Bronchial epithelial cell (primary cell): ENCODE results near the gene TTC27. TPM values are rescaled to one million over a fixed set of nuclear protein-coding genes. Genes with fewer than 3 reads are reported as not detected.
A peak's percentile ranks its signal among the peaks of the same experiment; 100 is the strongest.

ENCODE experiments used
- DNase-seq: peaks from one replicate; pipeline ENCODE4 v3.0.0-alpha.2; 2010; ENCODE audit warnings: low read depth
- FAIRE-seq: peaks from 2 replicates; lab custom pipeline; 2011; peaks lifted over from hg19 to GRCh38; lab: Jason Lieb, UNC
- H3K27me3 ChIP-seq: 2 replicates; pipeline ENCODE4 v1.5.1; 2011; ENCODE audit warnings: low read length; ENCODE audit not compliant: control insufficient read depth, insufficient read depth
- H3K36me3 ChIP-seq: 2 replicates; pipeline ENCODE4 v1.5.1; 2011; ENCODE audit warnings: low read length; ENCODE audit not compliant: control insufficient read depth, insufficient read depth
- H3K4me3 ChIP-seq: 2 replicates; pipeline ENCODE4 v1.5.1; 2011; ENCODE audit warnings: mild to moderate bottlenecking, low read depth, low read length, control low read depth
- total RNA-seq: library from RNA; depleted of rRNA; stranded (reverse); fragments of >200 nt; gene quantifications from 2 replicates; pipeline ENCODE4 v1.2.1, GENCODE V29; 2014
- TF ChIP-seq, protein P1 (sequence below): IDR thresholded peaks from 2 replicates; pipeline ENCODE4 v1.5.1; 2011; ENCODE audit warnings: mild to moderate bottlenecking, moderate library complexity, low read length, control low read depth, inconsistent platforms; ENCODE audit not compliant: insufficient read depth, severe bottlenecking

The TTC27 gene
- total RNA-seq, 1 donor from 2014 or later: 25.3 TPM

DNA sequence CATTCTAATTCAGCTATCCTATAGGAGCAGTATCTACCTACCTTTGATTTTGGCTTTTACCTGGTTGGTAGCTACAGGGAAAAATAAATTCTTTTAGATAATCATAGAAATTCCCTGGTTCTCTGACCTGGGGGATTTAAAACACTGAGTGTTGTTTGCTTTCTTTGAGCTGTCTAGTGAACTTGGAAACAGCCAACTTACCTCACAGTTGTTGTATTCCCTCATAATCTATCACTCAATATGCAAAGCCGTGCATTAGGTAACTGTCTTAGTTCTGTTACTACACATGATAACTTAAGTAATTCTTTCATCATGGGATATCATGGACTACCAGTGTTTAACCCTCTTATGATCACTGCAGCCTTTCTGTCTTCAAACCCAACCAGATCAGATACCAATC lies 127.8 kb downstream of the TTC27 start:
- H3K27me3 ChIP-seq: no peaks in the 10 kb centered on the region
- no peak for DNase-seq
- H3K4me3 ChIP-seq: no peak overlapping the region
- TF ChIP-seq, protein P1, sequence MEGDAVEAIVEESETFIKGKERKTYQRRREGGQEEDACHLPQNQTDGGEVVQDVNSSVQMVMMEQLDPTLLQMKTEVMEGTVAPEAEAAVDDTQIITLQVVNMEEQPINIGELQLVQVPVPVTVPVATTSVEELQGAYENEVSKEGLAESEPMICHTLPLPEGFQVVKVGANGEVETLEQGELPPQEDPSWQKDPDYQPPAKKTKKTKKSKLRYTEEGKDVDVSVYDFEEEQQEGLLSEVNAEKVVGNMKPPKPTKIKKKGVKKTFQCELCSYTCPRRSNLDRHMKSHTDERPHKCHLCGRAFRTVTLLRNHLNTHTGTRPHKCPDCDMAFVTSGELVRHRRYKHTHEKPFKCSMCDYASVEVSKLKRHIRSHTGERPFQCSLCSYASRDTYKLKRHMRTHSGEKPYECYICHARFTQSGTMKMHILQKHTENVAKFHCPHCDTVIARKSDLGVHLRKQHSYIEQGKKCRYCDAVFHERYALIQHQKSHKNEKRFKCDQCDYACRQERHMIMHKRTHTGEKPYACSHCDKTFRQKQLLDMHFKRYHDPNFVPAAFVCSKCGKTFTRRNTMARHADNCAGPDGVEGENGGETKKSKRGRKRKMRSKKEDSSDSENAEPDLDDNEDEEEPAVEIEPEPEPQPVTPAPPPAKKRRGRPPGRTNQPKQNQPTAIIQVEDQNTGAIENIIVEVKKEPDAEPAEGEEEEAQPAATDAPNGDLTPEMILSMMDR: no peak
- peaks cover 3% of the 10 kb centered on the region for H3K36me3 ChIP-seq
- FAIRE-seq: no peak

DNA sequence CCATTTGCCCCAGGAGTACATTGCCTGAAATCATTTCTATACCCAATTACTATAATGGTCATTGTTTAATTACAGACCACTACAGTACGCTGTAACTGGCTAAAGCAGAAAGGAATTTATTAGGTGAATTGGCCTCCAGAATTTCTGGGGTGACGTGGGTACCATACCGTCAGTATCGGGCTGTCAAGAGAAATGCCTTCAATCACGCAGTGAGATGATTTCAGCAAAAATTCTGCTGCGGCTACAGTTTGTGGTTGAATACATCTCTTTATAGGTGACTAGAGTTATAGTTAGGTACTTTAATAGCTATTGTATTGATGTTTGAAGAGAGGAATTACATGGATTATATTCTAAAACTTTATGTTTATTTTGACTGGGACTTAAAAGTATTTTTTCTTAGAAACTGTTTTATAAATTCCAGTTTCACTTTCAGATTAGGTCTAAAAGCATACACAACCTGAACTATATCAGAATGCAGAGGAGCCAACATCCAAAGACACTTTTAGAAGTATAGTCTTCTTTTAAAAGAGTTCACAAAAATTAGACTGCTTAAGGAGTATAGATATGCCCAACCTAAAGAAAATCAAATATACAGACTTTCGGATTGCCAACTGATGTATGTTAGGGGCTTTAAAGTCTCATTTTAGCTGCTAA lies 128.4 kb downstream of the TTC27 start:
- FAIRE-seq: no peak
- TF ChIP-seq, protein P1: no peak
- peaks cover 3% of the 10 kb centered on the region for H3K36me3 ChIP-seq
- no peak overlapping the region for H3K4me3 ChIP-seq
- no peak for DNase-seq
- H3K27me3 ChIP-seq: no peaks in the 10 kb centered on the region

DNA sequence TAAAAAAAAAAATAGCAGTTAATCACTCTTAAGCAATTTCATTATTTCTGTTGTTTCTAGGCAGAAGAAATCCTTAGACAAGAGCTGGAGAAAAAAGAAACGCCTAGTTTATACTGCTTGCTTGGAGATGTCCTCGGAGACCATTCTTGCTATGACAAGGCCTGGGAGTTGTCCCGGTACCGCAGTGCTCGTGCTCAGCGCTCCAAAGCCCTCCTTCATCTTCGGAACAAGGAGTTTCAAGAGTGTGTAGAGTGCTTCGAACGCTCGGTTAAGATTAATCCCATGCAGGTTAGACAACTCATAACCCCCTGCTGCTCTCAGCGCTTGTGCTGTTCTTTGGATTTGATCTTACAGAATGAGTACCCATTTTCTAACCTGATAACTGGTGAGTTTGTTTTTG lies 130.4 kb downstream of the TTC27 start:
- Histone ChIP-seq H3K36me3 (peaks cover 3% of the 10 kb centered on the region), H3K4me3 (no peak overlapping the region), H3K27me3 (no peaks in the 10 kb centered on the region)
- FAIRE-seq (no peak), DNase-seq (no peak)
- TF ChIP-seq, protein P1: no peak

DNA sequence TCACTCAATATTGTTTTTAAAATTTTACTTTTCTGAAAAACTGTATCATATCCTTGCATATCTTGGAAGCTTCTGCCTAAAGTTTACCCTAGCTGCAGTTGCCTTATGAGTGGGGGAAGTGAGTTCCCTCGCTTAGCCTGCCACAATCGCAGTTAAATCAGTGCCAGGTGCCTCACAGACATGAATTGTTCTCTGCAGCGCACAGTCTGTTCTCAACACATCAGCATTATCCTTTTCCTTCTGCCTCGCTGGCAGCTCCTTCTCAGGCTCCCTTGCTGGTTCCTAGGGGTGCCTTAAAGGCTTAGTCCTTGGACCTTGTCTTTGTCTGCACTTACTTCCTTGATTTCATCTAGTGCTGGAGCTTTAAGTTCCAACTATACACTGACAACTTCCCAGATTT lies 132.8 kb downstream of the TTC27 start:
- TF ChIP-seq, protein P1: no peak
- Histone ChIP-seq H3K27me3 (no peaks in the 10 kb centered on the region), H3K36me3 (peaks cover 3% of the 10 kb centered on the region), H3K4me3 (no peak overlapping the region)
- DNase-seq (no peak), FAIRE-seq (no peak)

DNA sequence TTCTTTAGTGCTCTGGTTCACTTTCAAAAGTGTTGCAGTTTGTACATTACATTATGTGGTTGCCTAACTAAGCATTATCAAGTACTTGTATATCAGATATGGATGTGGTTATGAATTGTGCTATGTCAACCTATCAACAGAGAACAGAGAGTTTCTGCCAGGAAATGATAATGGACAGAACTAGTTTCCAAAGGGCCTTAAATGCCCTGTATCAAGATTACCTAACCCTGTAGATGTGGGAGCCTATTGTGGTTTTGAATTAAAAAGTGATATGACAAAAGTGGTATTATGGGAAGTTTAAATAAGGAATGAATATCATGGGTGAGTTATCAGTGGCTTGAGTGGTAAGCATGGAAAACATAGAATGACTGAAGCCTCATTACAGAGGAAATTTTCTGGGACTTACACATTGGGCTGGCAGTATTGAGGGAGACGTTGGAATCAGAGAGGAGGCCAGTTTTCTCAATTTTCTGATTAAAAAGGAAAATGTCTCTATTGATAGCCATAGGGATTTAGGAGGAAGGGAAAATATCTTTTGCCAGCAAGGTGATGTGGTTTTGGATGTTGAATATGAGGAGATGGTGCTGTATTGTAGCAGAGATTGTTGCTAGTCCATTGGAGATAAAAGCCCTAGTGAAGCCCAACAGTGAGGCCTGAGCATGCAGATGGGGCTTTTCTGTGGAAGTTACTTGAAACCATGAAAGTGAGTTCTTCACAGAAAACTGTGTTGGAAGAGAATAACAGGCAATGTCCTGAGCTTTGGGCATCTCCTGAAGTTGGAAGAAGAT lies 140.7 kb downstream of the TTC27 start:
- Histone ChIP-seq H3K4me3 (no peak overlapping the region), H3K36me3 (no peaks in the 10 kb centered on the region), H3K27me3 (no peaks in the 10 kb centered on the region)
- DNase-seq: no peak
- peak; percentile 89 for FAIRE-seq
- TF ChIP-seq, protein P1: no peak
